GM12872 (cell line): ENCODE data around the gene TRAPPC11.

Experiments
- CTCF ChIP-seq: IDR thresholded peaks from 3 replicates; pipeline ENCODE4 v1.5.1; 2011; ENCODE audit warnings: low read depth, mild to moderate bottlenecking, low read length, moderate library complexity; ENCODE audit not compliant: insufficient read depth

TRAPPC11 gene

GRCh38 chr4:183620421-183620820 lies 38.7 kb upstream of the TRAPPC11 start:
- no peak for TF ChIP-seq CTCF

- TF ChIP-seq CTCF: no peak
These were observed 37.2 kb upstream of the TRAPPC11 start for GRCh38 chr4:183621875-183622274.

GRCh38 chr4:183624548-183624947 lies 34.5 kb upstream of the TRAPPC11 start:
- TF ChIP-seq CTCF: no peak

- TF ChIP-seq CTCF: no peak
These were observed 32.9 kb upstream of the TRAPPC11 start for GRCh38 chr4:183626168-183626567.

GRCh38 chr4:183627979-183628588 lies 31.0 kb upstream of the TRAPPC11 start:
- no peak for TF ChIP-seq CTCF

- no peak for TF ChIP-seq CTCF
These were observed 27.4 kb upstream of the TRAPPC11 start for GRCh38 chr4:183631577-183632198.

GRCh38 chr4:183632689-183633088 lies 26.4 kb upstream of the TRAPPC11 start:
- TF ChIP-seq CTCF: no peak
